Stimulated activated CD4-positive, alpha-beta T cell treated with anti-CD3 and anti-CD28 coated beads, Interleukin-12 subunit alpha, Interleukin-12 subunit beta, amount 100 ng/mL, for 4 hours (primary cell): ENCODE measurements around the gene NLGN3.

Source experiments
- DNase-seq: peaks from one replicate; pipeline ENCODE4 v3.0.0-alpha.2; 2020

NLGN3 gene

GRCh38 chrX:71217298-71217697 is 72.7 kb downstream of the NLGN3 start:
- DNase-seq: no peak
